OCI-LY7 (cell line): ENCODE results near the gene SHISAL1. TPM values are rescaled to one million over a fixed set of nuclear protein-coding genes. Genes with fewer than 3 reads are reported as not detected.

Experiments used
- BruUV-seq: library from RNA; stranded (reverse); fragments of 400-500 nt; replicated peaks from 2 replicates; lab custom pipeline; 2021; lab: Mats Ljungman, UMichigan
- CTCF ChIA-PET: fragments of 300-600 bp; sonication (Branson Sonifier 250); formaldehyde crosslinking; loops from one replicate; lab custom pipeline; 2022; ENCODE audit warnings: antibody characterized with exemption; ENCODE audit not compliant: unreplicated experiment; lab: Charles Lee
- POLR2A ChIA-PET: fragments of 300-600 bp; sonication (Branson Sonifier 250); formaldehyde crosslinking; loops from one replicate; lab custom pipeline; 2022; ENCODE audit warnings: antibody characterized with exemption; lab: Charles Lee
- DNase-seq: peaks from one replicate; pipeline ENCODE4 v3.0.0-alpha.2; 2015; ENCODE audit warnings: low spot score
- H2AFZ ChIP-seq: fragments of 200-600 bp; sonication (generic), shearing (Covaris generic); 2 replicates; pipeline ENCODE4 v1.6.1; 2014; ENCODE audit warnings: mild to moderate bottlenecking, antibody characterized with exemption, low read length, moderate library complexity
- H3K27ac ChIP-seq: fragments of 200-600 bp; sonication (generic); 2 replicates; pipeline ENCODE4 v1.5.1; 2014; ENCODE audit warnings: mixed run types, low read depth, mild to moderate bottlenecking, moderate library complexity, low read length, inconsistent platforms; ENCODE audit not compliant: poor library complexity, severe bottlenecking
- H3K36me3 ChIP-seq: fragments of 200-600 bp; sonication (generic); 2 replicates; pipeline ENCODE4 v1.6.1; 2014; ENCODE audit warnings: mild to moderate bottlenecking, antibody characterized with exemption, low read length, moderate library complexity, mixed read lengths; ENCODE audit not compliant: insufficient read depth
- H3K4me1 ChIP-seq: fragments of 200-600 bp; sonication (generic); 2 replicates; pipeline ENCODE4 v1.5.1; 2014; ENCODE audit warnings: mild to moderate bottlenecking, low read length; ENCODE audit not compliant: insufficient read depth, poor library complexity, severe bottlenecking
- H3K4me2 ChIP-seq: fragments of 200-600 bp; sonication (generic); 2 replicates; pipeline ENCODE4 v1.6.1; 2014; ENCODE audit warnings: mild to moderate bottlenecking, low read length
- H3K4me3 ChIP-seq: fragments of 200-600 bp; sonication (generic); 2 replicates; pipeline ENCODE4 v1.5.1; 2014; ENCODE audit warnings: mild to moderate bottlenecking, low read depth, low read length; ENCODE audit not compliant: poor library complexity, severe bottlenecking
- H3K79me2 ChIP-seq: fragments of 200-600 bp; sonication (generic); 2 replicates; pipeline ENCODE4 v1.6.1; 2016; ENCODE audit warnings: low read depth, mild to moderate bottlenecking, low read length, moderate library complexity, mixed read lengths; ENCODE audit not compliant: insufficient read depth
- H3K9me2 ChIP-seq: fragments of 200-600 bp; sonication (generic); 2 replicates; pipeline ENCODE4 v1.6.1; 2016; ENCODE audit warnings: mild to moderate bottlenecking, low read length, mixed read lengths; ENCODE audit not compliant: insufficient read depth
- H3K9me3 ChIP-seq: fragments of 200-600 bp; sonication (generic); 2 replicates; pipeline ENCODE4 v1.6.1; 2014; ENCODE audit warnings: mild to moderate bottlenecking, mixed run types, low read length, mixed read lengths
- H4K20me1 ChIP-seq: fragments of 200-600 bp; sonication (generic); 2 replicates; pipeline ENCODE4 v1.6.1; 2014; ENCODE audit warnings: mild to moderate bottlenecking, antibody characterized with exemption, low read length, moderate library complexity, mixed read lengths; ENCODE audit not compliant: insufficient read depth
- EZH2phosphoT487 ChIP-seq: fragments of 200-600 bp; sonication (generic); IDR thresholded peaks from 2 replicates; pipeline ENCODE4 v1.6.1; 2018; ENCODE audit warnings: low read depth, borderline replicate concordance, mild to moderate bottlenecking, mixed run types, antibody characterized with exemption, low read length, moderate library complexity, mixed read lengths
- intact Hi-C: fragments of 100-400 bp; cut with micrococcal nuclease; formaldehyde crosslinking; loops from one replicate; pipeline ENCODE4 v1.10.0; 2022; ENCODE audit not compliant: unreplicated experiment
- total RNA-seq, 2 experiments: library from RNA; depleted of rRNA in 1 of 2; stranded (reverse); fragments of >200 nt in 1 of 2; shearing (Covaris generic) in 1 of 2; gene quantifications; 2 replicates each; pipeline ENCODE4 v1.2.3, GENCODE V29; 2014 to 2022
- TF ChIP-seq, protein P1 (sequence below): fragments of 200-600 bp; sonication (generic); conservative IDR thresholded peaks from 2 replicates; pipeline ENCODE4 v1.5.1; 2014; ENCODE audit warnings: mild to moderate bottlenecking, antibody characterized with exemption, low read length, moderate library complexity, mixed read lengths

SHISAL1 gene
- total RNA-seq, 2 experiments from 2014 or later, result not detected

- Histone ChIP-seq H3K9me2 (no peaks in the 10 kb centered on the region), H2AFZ (no peak overlapping the region), H3K27ac (no peak overlapping the region), H4K20me1 (no peaks in the 10 kb centered on the region), H3K4me3 (no peak overlapping the region), H3K4me2 (no peak overlapping the region), H3K36me3 (no peaks in the 10 kb centered on the region), H3K9me3 (no peaks in the 10 kb centered on the region), H3K79me2 (no peaks in the 10 kb centered on the region), H3K4me1 (no peaks in the 10 kb centered on the region)
- no peak for DNase-seq
- intact Hi-C loops, result no loop called here
- POLR2A ChIA-PET, result no interaction called here
- no TSS peak for BruUV-seq
- TF ChIP-seq EZH2phosphoT487, result no peak
- TF ChIP-seq, protein P1, sequence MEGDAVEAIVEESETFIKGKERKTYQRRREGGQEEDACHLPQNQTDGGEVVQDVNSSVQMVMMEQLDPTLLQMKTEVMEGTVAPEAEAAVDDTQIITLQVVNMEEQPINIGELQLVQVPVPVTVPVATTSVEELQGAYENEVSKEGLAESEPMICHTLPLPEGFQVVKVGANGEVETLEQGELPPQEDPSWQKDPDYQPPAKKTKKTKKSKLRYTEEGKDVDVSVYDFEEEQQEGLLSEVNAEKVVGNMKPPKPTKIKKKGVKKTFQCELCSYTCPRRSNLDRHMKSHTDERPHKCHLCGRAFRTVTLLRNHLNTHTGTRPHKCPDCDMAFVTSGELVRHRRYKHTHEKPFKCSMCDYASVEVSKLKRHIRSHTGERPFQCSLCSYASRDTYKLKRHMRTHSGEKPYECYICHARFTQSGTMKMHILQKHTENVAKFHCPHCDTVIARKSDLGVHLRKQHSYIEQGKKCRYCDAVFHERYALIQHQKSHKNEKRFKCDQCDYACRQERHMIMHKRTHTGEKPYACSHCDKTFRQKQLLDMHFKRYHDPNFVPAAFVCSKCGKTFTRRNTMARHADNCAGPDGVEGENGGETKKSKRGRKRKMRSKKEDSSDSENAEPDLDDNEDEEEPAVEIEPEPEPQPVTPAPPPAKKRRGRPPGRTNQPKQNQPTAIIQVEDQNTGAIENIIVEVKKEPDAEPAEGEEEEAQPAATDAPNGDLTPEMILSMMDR, result no peak
- CTCF ChIA-PET, result no interaction called here
Observed at GRCh38 chr22:44261861-44262595, 50.7 kb downstream of the SHISAL1 start.

DNA sequence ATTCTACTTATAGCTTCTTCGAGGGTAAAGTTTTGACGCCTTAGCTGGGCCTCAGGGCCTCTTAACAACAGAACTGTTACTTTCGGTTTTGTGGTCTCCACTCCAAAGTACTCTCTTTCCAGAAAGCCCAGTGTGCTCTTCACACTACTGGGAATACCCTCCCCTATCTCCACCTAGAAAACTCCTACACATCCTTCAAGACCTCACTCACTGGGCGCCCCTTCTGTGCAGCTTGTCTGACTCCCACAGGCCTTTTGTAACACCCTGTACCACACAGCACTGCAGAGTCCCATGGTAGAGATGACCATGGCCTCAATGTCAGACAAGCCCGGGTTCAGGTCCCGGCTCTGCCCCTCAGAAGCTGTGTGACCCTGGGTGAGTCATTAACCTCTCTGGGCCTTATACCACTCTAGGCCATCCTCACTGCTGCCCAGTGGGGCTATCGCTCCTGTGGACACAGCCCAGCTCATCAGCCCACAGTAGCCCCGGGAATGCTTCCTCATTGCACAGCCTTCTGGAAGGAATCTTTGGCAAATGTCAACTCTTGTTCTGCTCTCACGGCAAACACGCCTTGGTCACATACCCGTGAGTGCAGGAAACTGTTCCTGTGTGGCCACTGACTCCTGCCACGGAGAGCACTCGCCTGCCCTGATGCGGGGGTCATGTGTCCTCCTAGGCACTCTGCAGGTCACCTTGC, 51.4 kb downstream of the SHISAL1 start:
- no peaks in the 10 kb centered on the region for H3K9me2 ChIP-seq
- DNase-seq, result no peak
- H3K4me3 ChIP-seq, result no peak overlapping the region
- no peak overlapping the region for H3K4me2 ChIP-seq
- POLR2A ChIA-PET, result no interaction called here
- H3K27ac ChIP-seq, result no peak overlapping the region
- H3K36me3 ChIP-seq, result no peaks in the 10 kb centered on the region
- no peaks in the 10 kb centered on the region for H3K79me2 ChIP-seq
- H3K4me1 ChIP-seq, result no peaks in the 10 kb centered on the region
- no TSS peak for BruUV-seq
- intact Hi-C loops, result no loop called here
- H3K9me3 ChIP-seq, result no peaks in the 10 kb centered on the region
- no peaks in the 10 kb centered on the region for H4K20me1 ChIP-seq
- CTCF ChIA-PET, result no interaction called here
- H2AFZ ChIP-seq, result no peak overlapping the region
- no peak for TF ChIP-seq EZH2phosphoT487
- TF ChIP-seq, protein P1, result no peak
